GM12864 (cell line): Measurements from ENCODE around the gene ELMO1.

Experiments
- DNase-seq: peaks from one replicate; pipeline ENCODE4 v3.0.0-alpha.2; 2011; ENCODE audit warnings: low read depth
- H3K4me3 ChIP-seq: 2 replicates; pipeline ENCODE4 v1.5.1; 2011; ENCODE audit warnings: mild to moderate bottlenecking, low read depth, low read length, control low read depth
- CTCF ChIP-seq: IDR thresholded peaks from 2 replicates; pipeline ENCODE4 v1.5.1; 2011; ENCODE audit warnings: low read depth, mild to moderate bottlenecking, moderate library complexity, low read length, control low read depth, inconsistent platforms; ENCODE audit errors: missing control alignments

Gene ELMO1

GRCh38 chr7:37046531-37047079 is 402.1 kb downstream of the ELMO1 start:
- no peak overlapping the region for H3K4me3 ChIP-seq
- no peak for DNase-seq
- TF ChIP-seq CTCF = no peak

GRCh38 chr7:37045681-37046179 is 402.9 kb downstream of the ELMO1 start:
- DNase-seq = no peak
- no peak overlapping the region for H3K4me3 ChIP-seq
- no peak for TF ChIP-seq CTCF

- no peak for TF ChIP-seq CTCF
- no peak for DNase-seq
- no peak overlapping the region for H3K4me3 ChIP-seq
Observed at GRCh38 chr7:37041461-37041860, 407.2 kb downstream of the ELMO1 start.

- H3K4me3 ChIP-seq = no peak overlapping the region
- TF ChIP-seq CTCF = no peak
- no peak for DNase-seq
Observed at GRCh38 chr7:37040330-37040729, 408.3 kb downstream of the ELMO1 start.

- TF ChIP-seq CTCF = no peak
- no peak overlapping the region for H3K4me3 ChIP-seq
- DNase-seq = no peak
Observed at GRCh38 chr7:37039131-37039749, 409.4 kb downstream of the ELMO1 start.

- no peak for DNase-seq
- no peak overlapping the region for H3K4me3 ChIP-seq
- TF ChIP-seq CTCF = no peak
Observed at GRCh38 chr7:37038706-37039105, 410.0 kb downstream of the ELMO1 start.

GRCh38 chr7:37037286-37037685 is 411.4 kb downstream of the ELMO1 start:
- TF ChIP-seq CTCF = no peak
- H3K4me3 ChIP-seq = no peak overlapping the region

More at GRCh38 chr7:37037286-37037685, 411.4 kb downstream of the ELMO1 start:
- no peak for DNase-seq
